ENCODE data around the gene LELP1. TPM values are rescaled to one million over a fixed set of nuclear protein-coding genes. Genes with fewer than 3 reads are reported as not detected.
"Not testable (repeated sequence)": the region's sequence is repeated elsewhere in the genome, so short reads cannot be mapped to it uniquely, and the experiment has no call there.

The LELP1 gene
- total RNA-seq, 1 experiment from 2014 or later = not detected

DNA sequence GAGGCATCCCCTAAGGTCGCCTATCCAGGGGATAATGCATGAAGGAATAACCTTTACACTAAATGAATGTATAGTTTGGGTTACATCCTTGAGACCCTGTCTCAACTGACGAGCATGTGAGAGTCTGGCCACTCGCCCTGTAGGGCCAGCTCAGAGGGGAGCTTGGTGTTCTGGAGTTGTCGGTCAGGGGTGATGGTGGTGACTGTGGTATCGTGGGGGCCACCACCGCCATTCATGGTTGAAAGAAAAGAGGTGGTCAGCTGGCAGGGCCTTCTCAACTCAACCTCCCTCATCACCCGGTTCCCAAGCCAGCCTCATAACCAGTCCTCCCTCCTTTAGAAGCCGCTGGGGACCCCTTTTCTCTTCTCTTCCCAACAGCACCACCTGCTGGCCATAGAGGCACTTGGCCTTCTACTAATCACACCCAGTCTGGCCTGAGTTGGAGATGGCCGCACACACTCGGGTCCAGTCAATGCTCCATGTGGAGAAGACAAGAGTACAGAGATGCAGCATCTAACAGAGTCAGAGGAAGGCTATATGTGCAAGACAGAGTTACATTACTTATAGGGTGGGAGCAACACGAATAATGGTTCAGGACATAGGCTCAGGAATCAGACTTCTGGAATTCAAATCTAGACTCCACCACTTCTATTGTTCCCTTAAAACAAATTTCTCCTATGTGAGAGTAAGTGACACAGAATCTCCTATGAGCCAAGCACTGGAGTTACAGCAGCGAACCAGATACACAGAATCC, 26.0 kb downstream of the LELP1 start:
- not testable (repeated sequence) for H4K8ac ChIP-seq (replicated peaks; ENCODE audit: insufficient read length, low read depth, low read length); H2BK12ac ChIP-seq (ENCODE audit: insufficient read length, low read depth, low read length); H4K91ac ChIP-seq (ENCODE audit: insufficient read length, low read depth, low read length); H3K9me3 ChIP-seq (ENCODE audit: control insufficient read depth, low read depth, low read length); H3K9ac ChIP-seq (ENCODE audit: extremely low read depth, insufficient read length, low read length); H3K27ac ChIP-seq (ENCODE audit: insufficient read length, low read depth, low read length); H2BK15ac ChIP-seq (ENCODE audit: low read depth, low read length); H2BK120ac ChIP-seq (ENCODE audit: low read depth, low read length, poor library complexity, severe bottlenecking); H2BK20ac ChIP-seq (ENCODE audit: low read depth, low read length, poor library complexity, severe bottlenecking); H3K18ac ChIP-seq (ENCODE audit: insufficient read length, low read depth, low read length); H4K20me1 ChIP-seq (ENCODE audit: control insufficient read depth, insufficient read depth, insufficient read length); H3K4me2 ChIP-seq (ENCODE audit: insufficient read depth, insufficient read length, low read length); H3K4me3 Mint-ChIP-seq; H3K23ac ChIP-seq (ENCODE audit: insufficient read length, low read depth, low read length); H2BK5ac ChIP-seq (ENCODE audit: insufficient read length, low read length); H3K4me1 Mint-ChIP-seq; H3K23me2 ChIP-seq (ENCODE audit: insufficient read length, low read depth, low read length, poor library complexity, severe bottlenecking); H3K79me1 ChIP-seq (ENCODE audit: insufficient read depth, low read depth, low read length, poor library complexity, severe bottlenecking); H3K9me3 Mint-ChIP-seq; H2AFZ ChIP-seq (ENCODE audit: low read length); H3T11ph ChIP-seq (ENCODE audit: low read length); H3K79me2 ChIP-seq (ENCODE audit: insufficient read depth, low read length); H3K56ac ChIP-seq (ENCODE audit: insufficient read length, low read depth, low read length); H3K14ac ChIP-seq (ENCODE audit: insufficient read depth, low read length); H3K27me3 ChIP-seq (ENCODE audit: insufficient read depth, low read length); H3K27me3 Mint-ChIP-seq (ENCODE audit: low read depth); H3K4ac ChIP-seq (ENCODE audit: low read depth, low read length); H4K5ac ChIP-seq (ENCODE audit: insufficient read length, low read depth, low read length); H2AK5ac ChIP-seq (ENCODE audit: insufficient read length, low read length); H3K4me1 ChIP-seq (ENCODE audit: insufficient read depth, low read length); H3K36me3 Mint-ChIP-seq (ENCODE audit: insufficient read depth in 1 of 3, low read depth in 3 of 3); H3K27ac Mint-ChIP-seq
- TF ChIP-seq, protein P1, sequence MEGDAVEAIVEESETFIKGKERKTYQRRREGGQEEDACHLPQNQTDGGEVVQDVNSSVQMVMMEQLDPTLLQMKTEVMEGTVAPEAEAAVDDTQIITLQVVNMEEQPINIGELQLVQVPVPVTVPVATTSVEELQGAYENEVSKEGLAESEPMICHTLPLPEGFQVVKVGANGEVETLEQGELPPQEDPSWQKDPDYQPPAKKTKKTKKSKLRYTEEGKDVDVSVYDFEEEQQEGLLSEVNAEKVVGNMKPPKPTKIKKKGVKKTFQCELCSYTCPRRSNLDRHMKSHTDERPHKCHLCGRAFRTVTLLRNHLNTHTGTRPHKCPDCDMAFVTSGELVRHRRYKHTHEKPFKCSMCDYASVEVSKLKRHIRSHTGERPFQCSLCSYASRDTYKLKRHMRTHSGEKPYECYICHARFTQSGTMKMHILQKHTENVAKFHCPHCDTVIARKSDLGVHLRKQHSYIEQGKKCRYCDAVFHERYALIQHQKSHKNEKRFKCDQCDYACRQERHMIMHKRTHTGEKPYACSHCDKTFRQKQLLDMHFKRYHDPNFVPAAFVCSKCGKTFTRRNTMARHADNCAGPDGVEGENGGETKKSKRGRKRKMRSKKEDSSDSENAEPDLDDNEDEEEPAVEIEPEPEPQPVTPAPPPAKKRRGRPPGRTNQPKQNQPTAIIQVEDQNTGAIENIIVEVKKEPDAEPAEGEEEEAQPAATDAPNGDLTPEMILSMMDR (conservative IDR thresholded peaks at IDR 0.05) = peak; percentile 71
- peak; percentile 45 for DNase-seq
- WGBS (ENCODE audit: extremely low coverage, insufficient read length, low lambda C conversion rate) = no CpG with 5 or more reads among the region's 12 CpGs

All from H9 (cell line).